Measurements from ENCODE around the gene MRPS22. TPM values are rescaled to one million over a fixed set of nuclear protein-coding genes. Genes with fewer than 3 reads are reported as not detected.

The MRPS22 gene
- total and polyA plus RNA-seq, 2 of the 13 experiments (the other 11 are each of a cell fraction or from before 2014, with no cell fraction given): 52.7 to 113 TPM

DNA sequence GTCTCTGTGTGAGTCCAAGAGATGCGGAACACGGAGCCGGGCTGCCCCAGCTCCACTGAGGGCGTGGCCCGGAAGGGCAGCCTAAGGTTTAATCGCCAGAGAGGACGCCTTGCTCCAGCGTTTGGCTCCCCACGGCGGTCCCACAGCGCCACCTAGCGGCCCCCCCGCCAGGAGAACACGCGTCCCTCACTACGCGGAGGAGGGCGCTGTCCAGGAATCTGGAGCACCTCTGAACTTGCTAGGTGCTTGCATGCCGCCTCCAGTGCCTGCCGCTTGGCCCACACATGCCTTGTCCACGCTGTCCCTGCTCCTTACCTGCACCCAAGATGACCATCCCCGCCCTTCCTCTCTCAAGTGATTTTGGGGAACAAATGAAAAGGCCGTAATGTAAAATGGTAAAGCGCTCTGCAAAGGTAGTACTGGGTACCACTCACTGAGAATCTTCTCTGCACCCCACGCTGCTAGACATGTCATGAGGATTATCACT, 14.4 kb upstream of the MRPS22 start (continued):
- TF ChIP-seq, protein P1, sequence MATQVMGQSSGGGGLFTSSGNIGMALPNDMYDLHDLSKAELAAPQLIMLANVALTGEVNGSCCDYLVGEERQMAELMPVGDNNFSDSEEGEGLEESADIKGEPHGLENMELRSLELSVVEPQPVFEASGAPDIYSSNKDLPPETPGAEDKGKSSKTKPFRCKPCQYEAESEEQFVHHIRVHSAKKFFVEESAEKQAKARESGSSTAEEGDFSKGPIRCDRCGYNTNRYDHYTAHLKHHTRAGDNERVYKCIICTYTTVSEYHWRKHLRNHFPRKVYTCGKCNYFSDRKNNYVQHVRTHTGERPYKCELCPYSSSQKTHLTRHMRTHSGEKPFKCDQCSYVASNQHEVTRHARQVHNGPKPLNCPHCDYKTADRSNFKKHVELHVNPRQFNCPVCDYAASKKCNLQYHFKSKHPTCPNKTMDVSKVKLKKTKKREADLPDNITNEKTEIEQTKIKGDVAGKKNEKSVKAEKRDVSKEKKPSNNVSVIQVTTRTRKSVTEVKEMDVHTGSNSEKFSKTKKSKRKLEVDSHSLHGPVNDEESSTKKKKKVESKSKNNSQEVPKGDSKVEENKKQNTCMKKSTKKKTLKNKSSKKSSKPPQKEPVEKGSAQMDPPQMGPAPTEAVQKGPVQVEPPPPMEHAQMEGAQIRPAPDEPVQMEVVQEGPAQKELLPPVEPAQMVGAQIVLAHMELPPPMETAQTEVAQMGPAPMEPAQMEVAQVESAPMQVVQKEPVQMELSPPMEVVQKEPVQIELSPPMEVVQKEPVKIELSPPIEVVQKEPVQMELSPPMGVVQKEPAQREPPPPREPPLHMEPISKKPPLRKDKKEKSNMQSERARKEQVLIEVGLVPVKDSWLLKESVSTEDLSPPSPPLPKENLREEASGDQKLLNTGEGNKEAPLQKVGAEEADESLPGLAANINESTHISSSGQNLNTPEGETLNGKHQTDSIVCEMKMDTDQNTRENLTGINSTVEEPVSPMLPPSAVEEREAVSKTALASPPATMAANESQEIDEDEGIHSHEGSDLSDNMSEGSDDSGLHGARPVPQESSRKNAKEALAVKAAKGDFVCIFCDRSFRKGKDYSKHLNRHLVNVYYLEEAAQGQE (IDR thresholded peaks at IDR 0.05; ENCODE audit: borderline replicate concordance in 1 of 2, low read depth in 1 of 2, low read length in 2 of 2): peak; percentile 18 to 80
- TF ChIP-seq FOXK1 (CRISPR knock-in tag; IDR thresholded peaks at IDR 0.05; ENCODE audit: borderline replicate concordance, low read depth): peak; percentile 65; the same call in 1 of the 2 replicates
- TF ChIP-seq, protein P2, sequence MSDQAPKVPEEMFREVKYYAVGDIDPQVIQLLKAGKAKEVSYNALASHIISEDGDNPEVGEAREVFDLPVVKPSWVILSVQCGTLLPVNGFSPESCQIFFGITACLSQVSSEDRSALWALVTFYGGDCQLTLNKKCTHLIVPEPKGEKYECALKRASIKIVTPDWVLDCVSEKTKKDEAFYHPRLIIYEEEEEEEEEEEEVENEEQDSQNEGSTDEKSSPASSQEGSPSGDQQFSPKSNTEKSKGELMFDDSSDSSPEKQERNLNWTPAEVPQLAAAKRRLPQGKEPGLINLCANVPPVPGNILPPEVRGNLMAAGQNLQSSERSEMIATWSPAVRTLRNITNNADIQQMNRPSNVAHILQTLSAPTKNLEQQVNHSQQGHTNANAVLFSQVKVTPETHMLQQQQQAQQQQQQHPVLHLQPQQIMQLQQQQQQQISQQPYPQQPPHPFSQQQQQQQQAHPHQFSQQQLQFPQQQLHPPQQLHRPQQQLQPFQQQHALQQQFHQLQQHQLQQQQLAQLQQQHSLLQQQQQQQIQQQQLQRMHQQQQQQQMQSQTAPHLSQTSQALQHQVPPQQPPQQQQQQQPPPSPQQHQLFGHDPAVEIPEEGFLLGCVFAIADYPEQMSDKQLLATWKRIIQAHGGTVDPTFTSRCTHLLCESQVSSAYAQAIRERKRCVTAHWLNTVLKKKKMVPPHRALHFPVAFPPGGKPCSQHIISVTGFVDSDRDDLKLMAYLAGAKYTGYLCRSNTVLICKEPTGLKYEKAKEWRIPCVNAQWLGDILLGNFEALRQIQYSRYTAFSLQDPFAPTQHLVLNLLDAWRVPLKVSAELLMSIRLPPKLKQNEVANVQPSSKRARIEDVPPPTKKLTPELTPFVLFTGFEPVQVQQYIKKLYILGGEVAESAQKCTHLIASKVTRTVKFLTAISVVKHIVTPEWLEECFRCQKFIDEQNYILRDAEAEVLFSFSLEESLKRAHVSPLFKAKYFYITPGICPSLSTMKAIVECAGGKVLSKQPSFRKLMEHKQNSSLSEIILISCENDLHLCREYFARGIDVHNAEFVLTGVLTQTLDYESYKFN (CRISPR knock-in tag; conservative IDR thresholded peaks at IDR 0.05): no peak
- TF ChIP-seq TBP (CRISPR knock-in tag; IDR thresholded peaks at IDR 0.05): no peak
- TF ChIP-seq BCL6 (CRISPR knock-in tag; IDR thresholded peaks at IDR 0.05): peak; percentile 89
- TF ChIP-seq HNRNPLL (IDR thresholded peaks at IDR 0.05; ENCODE audit: low read depth, low read length, poor library complexity, severe bottlenecking): peak; percentile 61
- TF ChIP-seq, protein P3, sequence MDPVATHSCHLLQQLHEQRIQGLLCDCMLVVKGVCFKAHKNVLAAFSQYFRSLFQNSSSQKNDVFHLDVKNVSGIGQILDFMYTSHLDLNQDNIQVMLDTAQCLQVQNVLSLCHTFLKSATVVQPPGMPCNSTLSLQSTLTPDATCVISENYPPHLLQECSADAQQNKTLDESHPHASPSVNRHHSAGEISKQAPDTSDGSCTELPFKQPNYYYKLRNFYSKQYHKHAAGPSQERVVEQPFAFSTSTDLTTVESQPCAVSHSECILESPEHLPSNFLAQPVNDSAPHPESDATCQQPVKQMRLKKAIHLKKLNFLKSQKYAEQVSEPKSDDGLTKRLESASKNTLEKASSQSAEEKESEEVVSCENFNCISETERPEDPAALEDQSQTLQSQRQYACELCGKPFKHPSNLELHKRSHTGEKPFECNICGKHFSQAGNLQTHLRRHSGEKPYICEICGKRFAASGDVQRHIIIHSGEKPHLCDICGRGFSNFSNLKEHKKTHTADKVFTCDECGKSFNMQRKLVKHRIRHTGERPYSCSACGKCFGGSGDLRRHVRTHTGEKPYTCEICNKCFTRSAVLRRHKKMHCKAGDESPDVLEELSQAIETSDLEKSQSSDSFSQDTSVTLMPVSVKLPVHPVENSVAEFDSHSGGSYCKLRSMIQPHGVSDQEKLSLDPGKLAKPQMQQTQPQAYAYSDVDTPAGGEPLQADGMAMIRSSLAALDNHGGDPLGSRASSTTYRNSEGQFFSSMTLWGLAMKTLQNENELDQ (CRISPR knock-in tag; IDR thresholded peaks at IDR 0.05; ENCODE audit: borderline replicate concordance): no peak
- no peak for TF ChIP-seq MBNL3 (CRISPR knock-in tag; conservative IDR thresholded peaks at IDR 0.05)
- TF ChIP-seq ZNF431 (CRISPR knock-in tag; IDR thresholded peaks at IDR 0.05; ENCODE audit: borderline replicate concordance, low read depth): no peak
- no peak for TF ChIP-seq ZNF160 (CRISPR knock-in tag; IDR thresholded peaks at IDR 0.05)
- TF ChIP-seq, protein P4, sequence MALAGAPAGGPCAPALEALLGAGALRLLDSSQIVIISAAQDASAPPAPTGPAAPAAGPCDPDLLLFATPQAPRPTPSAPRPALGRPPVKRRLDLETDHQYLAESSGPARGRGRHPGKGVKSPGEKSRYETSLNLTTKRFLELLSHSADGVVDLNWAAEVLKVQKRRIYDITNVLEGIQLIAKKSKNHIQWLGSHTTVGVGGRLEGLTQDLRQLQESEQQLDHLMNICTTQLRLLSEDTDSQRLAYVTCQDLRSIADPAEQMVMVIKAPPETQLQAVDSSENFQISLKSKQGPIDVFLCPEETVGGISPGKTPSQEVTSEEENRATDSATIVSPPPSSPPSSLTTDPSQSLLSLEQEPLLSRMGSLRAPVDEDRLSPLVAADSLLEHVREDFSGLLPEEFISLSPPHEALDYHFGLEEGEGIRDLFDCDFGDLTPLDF (CRISPR knock-in tag; IDR thresholded peaks at IDR 0.05): no peak
- TF ChIP-seq, protein P5, sequence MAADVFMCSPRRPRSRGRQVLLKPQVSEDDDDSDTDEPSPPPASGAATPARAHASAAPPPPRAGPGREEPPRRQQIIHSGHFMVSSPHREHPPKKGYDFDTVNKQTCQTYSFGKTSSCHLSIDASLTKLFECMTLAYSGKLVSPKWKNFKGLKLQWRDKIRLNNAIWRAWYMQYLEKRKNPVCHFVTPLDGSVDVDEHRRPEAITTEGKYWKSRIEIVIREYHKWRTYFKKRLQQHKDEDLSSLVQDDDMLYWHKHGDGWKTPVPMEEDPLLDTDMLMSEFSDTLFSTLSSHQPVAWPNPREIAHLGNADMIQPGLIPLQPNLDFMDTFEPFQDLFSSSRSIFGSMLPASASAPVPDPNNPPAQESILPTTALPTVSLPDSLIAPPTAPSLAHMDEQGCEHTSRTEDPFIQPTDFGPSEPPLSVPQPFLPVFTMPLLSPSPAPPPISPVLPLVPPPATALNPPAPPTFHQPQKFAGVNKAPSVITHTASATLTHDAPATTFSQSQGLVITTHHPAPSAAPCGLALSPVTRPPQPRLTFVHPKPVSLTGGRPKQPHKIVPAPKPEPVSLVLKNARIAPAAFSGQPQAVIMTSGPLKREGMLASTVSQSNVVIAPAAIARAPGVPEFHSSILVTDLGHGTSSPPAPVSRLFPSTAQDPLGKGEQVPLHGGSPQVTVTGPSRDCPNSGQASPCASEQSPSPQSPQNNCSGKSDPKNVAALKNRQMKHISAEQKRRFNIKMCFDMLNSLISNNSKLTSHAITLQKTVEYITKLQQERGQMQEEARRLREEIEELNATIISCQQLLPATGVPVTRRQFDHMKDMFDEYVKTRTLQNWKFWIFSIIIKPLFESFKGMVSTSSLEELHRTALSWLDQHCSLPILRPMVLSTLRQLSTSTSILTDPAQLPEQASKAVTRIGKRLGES (CRISPR knock-in tag; IDR thresholded peaks at IDR 0.05; ENCODE audit: borderline replicate concordance): no peak
- no peak for TF ChIP-seq SP140L (CRISPR knock-in tag; IDR thresholded peaks at IDR 0.05; ENCODE audit: borderline replicate concordance)
- no peak for TF ChIP-seq ZBTB42 (CRISPR knock-in tag; IDR thresholded peaks at IDR 0.05)

Measured in HepG2 (cell line).